Activated CD4-positive, alpha-beta T cell treated with anti-CD3 and anti-CD28 coated beads, Interleukin-2, Interleukin-4, amounts not matched to agents 100 ng/mL and 50 ng/mL, durations not matched to agents 16 hours and 8 hours (primary cell): ENCODE results near the gene GPR61.

ENCODE experiments used
- DNase-seq: peaks from one replicate; pipeline ENCODE4 v3.0.0-alpha.2; 2020; ENCODE audit warnings: low spot score

Gene GPR61, protein sequence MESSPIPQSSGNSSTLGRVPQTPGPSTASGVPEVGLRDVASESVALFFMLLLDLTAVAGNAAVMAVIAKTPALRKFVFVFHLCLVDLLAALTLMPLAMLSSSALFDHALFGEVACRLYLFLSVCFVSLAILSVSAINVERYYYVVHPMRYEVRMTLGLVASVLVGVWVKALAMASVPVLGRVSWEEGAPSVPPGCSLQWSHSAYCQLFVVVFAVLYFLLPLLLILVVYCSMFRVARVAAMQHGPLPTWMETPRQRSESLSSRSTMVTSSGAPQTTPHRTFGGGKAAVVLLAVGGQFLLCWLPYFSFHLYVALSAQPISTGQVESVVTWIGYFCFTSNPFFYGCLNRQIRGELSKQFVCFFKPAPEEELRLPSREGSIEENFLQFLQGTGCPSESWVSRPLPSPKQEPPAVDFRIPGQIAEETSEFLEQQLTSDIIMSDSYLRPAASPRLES

DNA sequence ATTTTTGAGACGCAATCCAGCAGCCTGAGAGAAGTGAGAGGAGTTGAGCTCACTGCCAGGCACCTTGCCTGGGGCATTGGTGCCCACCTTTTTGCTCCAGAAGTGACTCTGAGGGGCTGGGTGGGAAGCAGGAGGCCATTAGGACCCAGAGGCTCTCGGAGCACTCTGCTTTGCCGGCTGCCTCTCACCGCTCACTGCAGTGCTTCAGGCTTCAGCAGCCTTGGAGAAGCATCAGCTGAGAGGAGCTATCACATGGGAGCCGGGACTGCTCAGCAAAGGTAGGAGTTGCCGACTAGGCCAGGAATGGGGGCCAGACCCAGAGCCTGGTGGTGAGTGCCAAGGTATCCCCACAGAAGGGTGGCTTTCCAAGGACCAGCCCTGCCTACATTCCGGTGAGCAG is at the start of gene GPR61:
Gene GPR61 (plus strand): TSS at position 197 of the 400 bp plus-strand sequence. CDS start 3,151 bp downstream, outside the sequence.
- no peak for DNase-seq

DNA sequence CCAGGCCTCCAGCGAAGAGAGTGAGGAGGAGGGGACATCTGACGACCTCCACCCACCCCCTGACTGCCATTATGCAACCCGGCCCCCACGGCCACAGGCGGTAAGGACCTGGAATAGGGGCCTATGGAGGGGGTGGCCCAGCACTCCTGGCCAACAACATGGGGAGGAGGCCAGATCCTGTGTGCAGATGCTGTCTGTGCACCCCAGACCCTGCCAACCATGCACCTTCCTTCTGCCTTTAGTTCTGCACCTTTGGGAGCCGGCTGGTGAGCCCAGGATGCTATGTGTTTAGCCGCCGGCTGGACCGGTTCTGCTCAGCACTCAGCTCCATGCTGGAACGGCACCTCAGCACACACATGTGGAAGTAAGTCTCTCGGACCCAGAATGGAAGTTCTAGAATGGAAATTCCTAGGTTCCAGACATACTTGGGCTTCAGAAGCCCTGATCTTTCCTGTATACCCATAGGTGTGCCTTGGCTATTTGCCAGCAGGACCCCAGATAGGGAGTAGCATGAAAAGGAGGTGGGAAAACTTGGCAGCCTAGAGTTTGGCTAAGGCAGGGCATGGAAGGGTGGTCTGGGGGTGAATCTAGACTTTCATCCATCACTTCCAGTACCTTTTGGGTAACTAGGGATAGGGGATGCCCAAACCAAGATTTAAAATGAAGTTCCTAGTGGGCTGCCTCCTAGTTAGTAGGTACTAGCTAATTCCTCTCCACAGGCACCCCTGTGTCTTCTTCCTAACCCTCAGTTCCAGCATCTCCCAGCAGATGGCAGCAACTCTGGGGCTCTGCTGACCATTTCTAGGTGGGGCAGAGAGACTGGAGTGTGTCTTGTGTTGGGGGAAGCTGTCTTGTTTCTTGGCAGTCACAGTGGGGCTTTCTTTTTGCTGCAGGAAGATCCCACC is 49.4 kb upstream of the GPR61 start:
- peak; percentile 68 for DNase-seq

DNA sequence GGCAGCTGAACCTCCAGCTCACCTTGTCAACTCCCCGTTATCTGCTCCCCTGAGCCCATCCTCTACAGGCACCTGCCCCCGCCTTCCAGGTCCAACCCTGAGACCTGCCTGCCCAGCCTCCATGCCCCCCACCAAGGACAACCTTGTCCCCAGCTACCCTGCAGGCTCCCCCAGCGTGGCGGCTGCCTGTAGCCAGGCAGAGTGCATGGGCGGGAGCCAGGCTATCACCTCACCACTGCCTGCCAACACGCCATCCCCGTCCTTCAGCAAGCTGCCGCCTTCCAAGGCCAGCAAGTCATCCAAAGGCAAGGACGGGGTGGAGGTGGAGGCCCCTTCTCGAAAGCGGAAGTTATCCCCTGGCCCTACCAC is 48.8 kb upstream of the GPR61 start:
- DNase-seq: no peak

DNA sequence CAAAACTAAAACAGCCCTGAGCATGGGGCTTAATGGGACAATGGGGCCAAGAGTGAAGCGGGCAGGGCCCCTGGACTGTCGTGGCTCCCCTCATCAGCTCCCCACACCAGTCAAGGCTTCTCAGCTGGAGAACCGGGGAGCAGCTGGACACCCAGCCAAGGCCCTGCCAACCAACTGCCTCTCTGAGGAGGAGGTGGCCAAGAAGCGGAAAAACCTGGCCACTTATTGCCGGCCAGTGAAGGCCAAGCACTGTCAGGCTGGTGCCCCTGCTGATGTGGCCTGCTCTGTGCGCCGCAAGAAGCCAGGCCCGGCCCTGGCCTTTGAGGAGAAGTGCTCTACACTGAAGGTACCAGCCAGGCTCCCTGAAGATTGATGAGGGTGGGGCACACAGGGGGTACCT is 48.3 kb upstream of the GPR61 start:
- no peak for DNase-seq

DNA sequence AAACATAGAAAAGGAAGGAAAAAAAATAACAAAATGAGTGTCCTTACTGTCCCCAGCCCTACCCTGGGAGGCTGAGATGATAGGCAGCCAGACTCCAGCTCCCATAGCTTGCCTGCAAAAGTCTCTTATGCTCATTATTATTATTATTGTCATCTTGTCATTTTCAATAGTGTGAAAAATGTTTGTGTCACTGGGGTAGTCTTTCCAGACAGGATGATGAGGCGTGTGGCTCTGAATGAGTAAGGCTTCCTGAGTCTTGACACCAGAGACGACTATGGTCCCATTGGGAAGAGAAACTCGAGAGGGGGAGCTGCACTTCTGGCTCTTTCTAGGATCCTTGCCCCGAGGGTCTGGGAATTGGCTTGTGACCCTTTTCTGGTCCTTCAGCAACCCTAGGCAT is 46.9 kb upstream of the GPR61 start:
- DNase-seq: no peak

DNA sequence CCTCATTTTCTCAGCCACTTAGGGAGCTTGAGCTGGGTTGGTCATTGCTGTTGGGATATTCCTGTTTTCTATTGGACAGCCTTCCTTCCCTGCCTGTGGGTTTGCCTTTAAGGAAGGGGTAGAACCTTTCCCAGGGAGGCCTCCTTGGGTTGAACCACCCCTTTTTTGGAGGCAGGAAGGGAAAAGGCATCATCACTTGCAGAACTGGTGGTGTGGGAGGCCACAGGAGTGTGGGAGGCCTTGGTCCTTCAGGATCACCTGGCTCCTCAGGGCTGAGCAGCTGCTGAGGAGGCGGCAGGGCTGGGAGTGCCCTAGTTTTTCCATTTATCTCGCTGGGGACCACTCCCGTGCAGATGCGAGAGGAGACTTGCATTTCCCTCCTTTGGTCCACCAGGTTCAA is 46.4 kb upstream of the GPR61 start:
- DNase-seq: no peak

DNA sequence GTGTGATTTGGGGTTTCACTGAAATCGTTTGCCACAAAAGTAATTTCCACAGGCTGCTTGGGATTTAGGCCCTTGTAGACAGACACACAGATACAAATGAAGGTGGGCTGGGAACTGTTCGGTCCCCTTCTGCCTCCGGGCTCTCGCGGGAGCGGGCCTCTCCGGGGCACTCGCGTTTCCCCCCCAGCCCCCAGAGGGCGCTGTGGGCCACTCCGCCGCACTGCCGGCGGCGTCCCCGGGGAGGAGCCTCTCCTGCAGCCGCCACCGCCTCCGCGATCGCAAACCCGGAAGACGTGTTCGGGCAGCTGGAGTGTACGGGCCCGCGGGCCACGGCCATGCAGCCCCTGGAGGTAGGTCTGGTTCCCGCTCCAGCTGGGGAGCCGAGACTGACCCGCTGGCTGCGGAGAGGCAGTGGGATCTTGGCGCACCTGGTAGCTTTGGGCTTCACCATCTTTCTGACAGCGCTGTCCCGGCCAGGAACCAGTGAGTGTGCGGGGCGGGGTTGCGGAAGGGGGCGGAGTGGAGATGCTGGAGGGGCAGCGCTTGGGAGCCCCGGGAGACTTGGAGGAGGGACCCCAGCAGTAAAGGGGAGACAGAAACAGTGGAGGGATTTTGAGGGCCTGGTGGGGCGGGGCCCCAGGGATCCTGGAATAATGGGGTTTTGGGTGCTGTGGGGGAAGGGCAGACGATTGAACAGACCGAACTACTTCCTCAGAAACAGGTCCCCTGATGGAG is 45.7 kb upstream of the GPR61 start, which contains the start of gene CYB561D1:
Gene CYB561D1 (plus strand): TSS at position 290 of the 735 bp plus-strand sequence. CDS start 46 bp downstream, at position 336.
- peak; percentile 89 for DNase-seq

DNA sequence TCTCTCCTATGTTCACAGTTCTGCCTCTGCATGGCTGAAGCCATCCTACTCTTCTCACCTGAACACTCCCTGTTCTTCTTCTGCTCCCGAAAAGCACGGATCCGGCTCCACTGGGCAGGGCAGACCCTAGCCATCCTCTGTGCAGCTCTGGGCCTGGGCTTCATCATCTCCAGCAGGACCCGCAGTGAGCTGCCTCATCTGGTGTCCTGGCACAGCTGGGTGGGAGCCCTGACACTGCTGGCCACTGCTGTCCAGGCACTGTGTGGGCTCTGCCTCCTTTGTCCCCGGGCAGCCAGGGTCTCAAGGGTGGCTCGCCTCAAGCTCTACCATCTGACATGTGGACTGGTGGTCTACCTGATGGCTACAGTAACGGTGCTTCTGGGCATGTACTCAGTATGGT is 43.9 kb upstream of the GPR61 start:
- no peak for DNase-seq

DNA sequence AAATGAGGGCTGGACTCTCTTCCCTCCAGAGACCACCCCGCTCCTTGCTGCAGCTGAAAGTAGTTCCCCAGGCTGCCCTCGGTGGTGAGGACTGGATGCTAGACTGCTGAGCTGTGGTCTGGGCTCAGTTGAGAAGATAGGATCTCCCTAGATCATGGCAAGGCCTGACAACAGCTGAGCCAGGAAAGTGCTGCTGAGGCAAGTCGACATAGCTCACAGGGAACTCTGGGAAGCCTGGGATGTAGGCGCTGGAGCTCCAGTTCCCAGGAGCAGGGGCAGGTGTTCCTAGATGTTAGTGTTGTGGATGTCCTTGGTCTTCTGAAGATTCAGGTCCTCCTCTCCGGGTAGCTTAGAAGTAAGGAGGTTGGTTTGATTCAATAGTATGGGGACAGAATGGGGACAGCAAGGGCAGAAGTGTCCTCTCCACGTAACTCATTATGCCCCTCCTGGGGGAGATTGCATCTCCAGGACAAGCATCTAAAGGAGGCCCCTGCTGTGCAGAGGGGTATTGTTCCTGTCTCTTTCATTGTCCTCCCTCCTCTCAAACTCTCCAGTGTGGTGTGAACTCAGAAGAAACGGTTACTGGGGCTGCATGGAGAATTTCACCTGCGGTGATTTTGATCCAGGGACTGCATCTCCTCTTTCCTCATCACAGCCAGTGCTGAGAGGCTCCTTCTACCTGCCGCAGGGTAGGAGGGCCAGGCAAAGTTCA is 42.1 kb upstream of the GPR61 start:
- DNase-seq: no peak

DNA sequence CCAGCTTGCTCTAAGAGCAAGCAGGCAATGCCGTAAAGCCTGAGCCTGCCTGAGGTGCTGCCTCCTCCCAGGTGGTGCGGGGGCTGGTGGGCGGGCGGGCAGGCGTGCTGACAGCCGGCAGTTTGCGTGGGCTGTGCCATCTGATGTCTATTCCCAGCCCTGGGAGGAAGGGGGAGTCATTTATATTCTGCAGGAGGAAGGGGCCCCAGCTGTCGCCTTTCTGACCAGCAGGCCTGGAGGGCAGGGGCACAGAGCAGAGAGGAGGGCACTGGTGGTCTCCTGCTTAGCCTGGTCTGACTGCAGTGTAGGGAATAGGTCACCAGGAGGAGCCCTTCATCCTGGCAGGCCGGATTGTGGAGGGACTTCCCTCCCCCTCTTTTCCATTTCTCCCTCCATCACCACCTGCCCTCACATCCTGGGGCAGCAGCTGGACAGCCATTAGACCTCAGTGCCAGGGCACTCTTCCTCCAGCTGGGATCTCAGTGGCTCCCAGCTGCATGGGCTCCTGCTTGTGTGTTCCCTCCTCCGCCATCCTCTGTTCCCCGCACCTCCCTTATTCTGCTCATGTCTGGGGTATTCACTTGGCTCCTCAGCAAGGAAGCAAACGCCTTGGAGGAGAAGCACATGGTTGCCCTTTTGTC is 41.4 kb upstream of the GPR61 start:
- no peak for DNase-seq

DNA sequence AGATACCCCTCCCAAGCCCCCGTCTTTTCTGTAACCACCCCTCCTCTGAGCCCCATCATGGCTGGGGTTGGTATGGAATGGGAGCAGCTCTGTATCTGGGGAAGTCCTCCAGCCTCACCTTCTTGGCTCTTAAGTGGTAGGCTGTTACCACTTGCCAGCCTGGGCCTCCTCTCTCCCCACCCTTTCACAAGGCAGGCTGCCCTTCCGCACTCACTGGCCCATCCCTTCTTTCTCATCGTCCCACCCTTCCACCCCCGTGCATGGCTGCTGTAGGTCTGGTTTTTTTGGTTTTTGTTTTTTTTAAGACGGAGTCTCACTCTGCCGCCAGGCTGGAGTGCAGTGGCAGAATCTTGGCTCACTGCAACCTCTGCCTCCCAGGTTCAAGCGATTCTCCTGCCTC is 40.6 kb upstream of the GPR61 start:
- DNase-seq: no peak

DNA sequence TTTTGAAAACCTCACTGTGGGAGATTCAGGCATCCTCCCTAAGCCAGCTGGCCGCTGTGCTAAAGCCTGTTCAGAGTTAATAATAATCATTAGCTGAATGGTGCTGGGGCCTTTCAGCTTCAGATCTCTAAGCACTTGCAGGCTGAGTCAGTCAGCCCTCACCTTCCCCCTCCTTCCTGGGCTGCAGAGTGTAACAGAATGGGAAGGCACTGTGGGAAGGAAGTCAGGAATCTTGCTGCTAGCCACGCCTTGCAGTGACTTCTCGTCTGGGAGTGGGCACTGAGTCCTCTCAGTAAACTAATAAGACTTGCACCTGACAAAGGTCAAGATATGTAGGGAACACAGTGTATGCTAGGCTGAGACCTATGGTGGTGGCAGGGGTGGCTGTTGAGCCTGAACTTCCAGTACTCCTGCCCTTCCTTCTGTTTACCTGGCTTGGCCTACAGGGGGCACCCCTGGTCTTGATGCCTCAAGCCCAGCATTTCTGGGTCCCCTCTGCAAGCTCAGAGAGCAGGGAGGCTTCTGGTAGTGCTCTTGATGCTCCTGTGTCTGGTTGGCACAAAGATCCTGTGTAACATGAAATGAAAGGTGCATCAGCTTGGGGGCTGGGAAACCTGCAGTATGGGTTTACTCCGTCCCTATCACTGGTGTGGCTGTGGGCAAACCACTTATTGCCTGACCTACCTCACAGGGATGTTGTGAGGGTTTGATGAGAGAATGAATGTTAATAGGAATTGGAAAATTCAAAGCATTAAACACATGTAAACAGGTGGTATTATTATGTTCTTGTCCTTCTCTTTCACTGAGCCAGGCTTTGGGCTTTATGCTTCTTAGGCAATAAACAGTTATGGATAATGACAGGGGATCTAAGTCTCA is 39.8 kb upstream of the GPR61 start:
- peak; percentile 34 for DNase-seq

DNA sequence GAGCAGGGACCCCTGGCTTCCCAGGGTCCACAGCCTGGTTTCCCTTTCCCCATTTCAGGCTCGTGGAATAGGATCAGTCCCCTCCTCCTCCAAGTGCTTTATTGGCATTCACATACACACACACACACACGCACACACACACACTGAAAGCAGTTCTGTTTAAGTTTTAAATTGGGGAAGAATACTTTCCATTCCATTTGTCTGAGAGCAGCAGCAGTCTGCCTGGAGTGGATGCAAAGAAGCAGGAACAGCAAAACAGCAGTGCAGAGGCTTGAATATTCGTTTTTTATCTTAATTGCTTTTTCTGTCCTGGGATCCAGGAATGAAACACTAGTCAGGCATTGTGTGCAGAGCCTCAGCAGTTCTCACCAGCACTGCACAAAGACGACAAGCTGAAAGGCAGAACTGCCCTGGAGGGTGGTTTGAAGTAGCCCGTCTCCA is 38.7 kb upstream of the GPR61 start:
- no peak for DNase-seq

DNA sequence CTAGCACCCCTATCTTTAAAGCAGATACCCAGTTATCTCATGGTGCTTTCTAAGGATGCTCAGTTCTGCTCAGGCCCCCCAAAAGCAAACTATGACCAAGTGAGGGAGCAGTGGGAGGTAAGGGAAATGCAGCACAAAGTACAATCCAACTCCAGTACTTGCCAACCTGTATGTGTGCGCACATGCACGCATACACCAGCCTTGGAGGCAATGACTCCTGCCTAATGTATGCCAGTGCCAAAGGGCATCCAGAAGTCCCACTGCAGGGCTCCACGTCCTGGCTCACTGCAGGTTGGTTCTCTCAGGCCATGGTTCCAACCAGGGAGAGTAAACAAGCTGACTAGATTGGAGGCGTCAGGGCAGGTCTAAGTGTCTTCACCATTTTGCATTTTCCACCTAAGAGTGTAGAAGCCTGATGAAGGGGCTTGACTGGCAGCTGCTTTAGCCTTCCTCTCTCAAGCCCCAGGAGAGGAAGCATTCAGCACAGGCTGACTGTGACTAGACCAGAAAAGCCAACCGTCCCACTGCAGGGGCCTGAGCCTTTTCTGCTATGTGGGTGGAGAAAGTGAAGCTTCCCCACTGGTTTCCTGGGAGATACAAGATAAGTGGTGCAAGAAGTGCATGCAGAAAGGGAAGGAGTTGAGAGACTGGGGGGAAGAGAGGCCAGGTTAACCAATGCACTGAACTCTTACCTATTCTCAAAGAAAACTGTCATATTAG is 37.9 kb upstream of the GPR61 start:
- DNase-seq: no peak

DNA sequence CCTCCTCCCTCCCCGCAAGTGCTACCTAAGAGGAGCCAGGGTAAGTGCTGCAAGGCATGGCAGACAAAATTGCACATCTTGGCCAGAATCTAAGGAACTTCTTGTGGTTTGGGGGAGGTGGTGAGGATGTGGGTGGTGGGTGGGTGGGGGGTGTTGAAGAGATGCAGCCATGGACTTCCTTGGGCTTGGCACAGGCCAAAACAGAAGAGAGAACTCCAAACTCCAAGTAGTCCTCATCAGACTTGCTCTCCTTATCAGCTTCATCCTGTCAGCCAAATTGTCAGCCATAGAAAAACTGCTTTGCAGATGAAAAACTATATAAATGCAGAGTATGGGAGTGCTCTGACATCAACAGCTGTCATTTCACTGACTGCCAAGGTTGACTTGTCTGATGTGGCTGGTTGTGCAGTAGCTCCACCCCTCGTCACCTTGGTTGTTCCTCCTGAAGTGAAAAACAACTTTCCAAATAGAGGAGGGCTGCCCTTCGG is 37.3 kb upstream of the GPR61 start:
- DNase-seq: peak; percentile 9

DNA sequence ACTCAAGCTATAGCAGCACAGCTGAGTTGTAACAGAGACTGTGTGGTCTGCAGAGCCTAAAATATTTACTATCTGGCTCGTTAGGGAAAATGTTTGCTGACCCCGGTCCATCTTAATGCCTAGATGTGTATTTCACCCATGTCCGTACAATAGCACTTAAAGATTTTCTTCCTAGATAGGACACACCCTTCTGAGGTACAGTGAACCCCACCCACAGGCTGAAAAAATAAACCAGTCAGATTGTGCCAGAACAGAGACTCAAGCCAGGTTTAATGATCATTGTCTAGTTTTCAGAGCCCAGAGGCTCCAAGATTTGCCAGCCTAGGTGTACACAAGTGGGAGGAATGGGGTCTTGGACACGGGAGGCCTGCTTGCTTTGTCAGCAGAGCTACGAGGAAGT is 35.7 kb upstream of the GPR61 start:
- DNase-seq: no peak

DNA sequence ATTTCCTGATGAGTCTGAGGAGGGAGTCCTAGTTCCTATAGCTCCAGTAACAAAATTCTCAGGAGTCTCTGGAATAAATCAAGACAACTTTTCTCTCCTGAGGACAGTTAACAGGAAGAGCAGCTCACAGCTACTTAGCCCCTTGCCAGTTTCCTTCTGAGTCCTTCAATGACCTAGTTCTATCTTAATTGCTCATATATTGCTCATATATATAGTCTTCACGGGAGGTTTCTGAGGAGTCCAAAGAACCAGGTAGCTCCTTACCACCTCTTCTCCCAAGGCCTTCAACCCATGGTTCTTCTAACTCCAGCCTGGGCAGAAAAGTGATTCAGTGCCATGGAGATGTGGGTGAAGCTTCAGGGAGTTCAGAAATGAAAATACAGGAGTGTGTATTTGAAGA is 34.7 kb upstream of the GPR61 start:
- no peak for DNase-seq

DNA sequence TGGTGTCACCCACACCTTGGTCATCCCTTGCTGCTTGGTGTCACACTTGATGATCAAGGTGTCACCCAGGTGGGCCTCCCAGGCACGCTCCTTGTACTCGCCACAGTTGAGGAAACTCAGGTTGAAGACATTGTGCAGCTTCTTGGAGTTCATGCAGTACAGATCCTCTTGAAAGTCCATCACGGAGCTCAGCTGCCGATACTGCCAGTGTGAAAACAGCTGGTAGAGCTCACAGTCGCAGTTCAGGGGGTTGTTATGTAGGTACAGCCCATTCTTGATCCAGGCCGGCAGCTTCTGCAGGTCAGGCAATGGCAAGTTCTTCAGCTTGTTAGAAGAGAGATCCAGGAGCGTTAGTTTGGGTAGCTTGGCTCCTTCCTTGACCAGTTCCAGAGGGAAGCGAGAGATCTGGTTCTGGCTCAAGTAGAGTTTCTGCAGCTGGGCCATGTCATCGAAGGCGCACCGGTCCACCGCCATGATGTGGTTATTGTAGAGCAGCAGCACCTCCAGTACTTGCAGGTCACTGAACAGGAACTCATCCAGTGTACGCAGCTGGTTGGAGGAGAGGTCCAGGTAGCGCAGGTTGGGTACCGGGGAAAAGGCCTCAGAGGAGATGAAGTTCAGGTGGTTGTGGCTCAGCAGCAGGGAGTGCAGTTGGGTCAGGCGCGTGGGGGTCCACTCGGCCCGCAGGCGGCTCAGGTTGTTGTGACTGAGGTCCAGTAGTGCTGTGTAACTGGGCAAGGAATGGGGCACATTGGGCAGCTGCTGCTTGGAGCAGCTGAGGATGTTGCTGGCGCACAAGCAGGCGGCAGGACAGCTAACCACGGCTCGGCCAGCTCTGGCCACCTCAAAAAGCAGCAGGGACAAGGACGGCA is 31.4 kb upstream of the GPR61 start:
- DNase-seq: no peak
